Measurements from ENCODE around the gene CDKN1A. TPM values are rescaled to one million over a fixed set of nuclear protein-coding genes. Genes with fewer than 3 reads are reported as not detected.

Gene CDKN1A
- total RNA-seq, 4 donors from 2014 or later = 8.8 to 119 (median 75.8) TPM

DNA sequence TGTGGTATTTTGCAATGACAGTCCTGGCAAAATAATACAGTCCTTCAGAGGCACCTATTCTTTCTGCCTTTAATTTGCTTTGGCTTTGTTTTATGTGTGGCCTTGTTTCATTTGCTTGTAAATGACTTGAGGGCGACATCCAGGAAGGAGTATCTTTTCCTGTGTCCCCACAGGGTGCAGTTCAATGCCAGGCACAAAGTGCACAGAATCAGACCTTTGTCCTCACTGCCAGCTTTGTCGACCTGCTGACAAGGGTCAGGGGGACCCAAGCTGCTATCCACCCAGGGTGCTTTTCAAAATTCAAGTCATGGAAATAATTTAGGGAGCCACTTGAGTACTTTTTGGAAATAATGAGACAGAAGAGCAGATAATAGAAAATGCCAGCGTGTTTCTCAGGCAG, 37.0 kb upstream of the CDKN1A start:
- no peak for TF ChIP-seq CTCF (IDR thresholded peaks at IDR 0.05)
- no peak for TF ChIP-seq POLR2A (IDR thresholded peaks at IDR 0.05)
- H3K9me3 ChIP-seq = no peaks in the 10 kb centered on the region
- H3K4me1 ChIP-seq = no peaks in the 10 kb centered on the region
- no peak overlapping the region for H3K4me3 ChIP-seq
- no peaks in the 10 kb centered on the region for H3K36me3 ChIP-seq
- no peak for DNase-seq
- intact Hi-C loops (cut with DNase I; ENCODE audit: low total_unique reads) = no loop called here
- no peaks in the 10 kb centered on the region for H3K27me3 ChIP-seq
- H3K27ac ChIP-seq = no peak overlapping the region

DNA sequence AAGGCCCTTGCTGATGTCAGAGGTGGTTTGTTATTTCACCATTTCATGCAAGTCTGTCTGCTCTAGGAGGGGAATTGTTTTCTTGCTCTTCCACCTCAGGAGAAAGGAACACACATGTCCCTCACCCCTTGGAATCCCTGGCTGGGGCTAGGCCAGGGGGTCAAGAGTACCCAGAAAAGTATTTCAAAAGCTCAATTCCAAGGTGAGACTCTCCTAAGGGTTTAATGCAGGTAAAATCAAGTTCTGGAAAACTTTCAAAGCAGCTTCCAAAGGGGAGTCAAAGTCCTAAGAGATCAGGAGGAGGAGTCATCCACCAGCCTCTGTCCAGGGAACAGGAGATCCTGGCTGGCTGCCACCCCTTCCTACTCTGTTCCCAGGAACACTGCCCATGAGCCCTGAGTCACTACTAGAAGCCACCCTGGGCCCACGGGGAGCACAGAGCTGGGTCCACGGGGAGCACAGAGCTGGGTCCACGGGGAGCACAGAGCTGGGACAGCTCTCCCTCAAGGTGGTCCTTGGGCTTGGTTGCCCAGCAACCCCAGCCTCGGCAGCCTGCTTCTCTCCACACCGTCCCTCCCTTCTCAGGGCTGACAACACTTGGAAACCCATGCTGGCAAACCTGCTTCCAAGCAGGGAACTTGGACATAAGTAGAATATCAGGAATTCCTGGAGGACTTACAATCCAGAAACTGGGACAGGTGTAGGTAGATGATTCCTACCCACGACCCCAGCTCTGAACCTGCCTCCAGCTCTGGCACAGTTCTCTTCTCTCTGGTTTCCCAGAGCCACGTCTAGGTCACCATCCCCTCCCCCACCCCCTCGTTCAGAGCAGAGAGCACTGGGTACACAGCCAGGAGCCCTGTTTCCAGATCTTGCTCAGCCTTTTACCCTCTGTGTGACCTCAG, 35.3 kb upstream of the CDKN1A start:
- peak overlapping the region in 1 of 2 donors; percentile 59 for H3K27ac ChIP-seq

DNA sequence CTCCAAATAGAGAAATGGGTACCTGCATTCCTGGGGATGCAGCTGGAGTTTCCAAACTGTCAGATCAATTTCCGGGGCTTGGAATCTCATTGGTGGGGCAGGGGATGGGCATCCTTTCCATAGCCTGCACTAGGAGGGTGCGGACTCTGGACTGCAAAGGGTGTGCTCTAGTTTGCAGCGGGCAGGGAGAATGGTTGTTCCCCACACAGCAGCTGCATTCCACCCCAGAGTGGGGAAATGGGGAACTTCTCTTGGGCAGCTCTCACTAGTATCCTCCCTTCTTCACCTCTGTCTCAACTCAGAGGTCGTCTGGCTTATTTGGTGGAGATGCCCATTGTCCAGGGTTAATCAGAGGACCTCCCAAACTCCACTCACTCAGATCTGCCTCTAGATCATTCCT, 34.5 kb upstream of the CDKN1A start:
- Histone ChIP-seq H3K4me1 (no peaks in the 10 kb centered on the region), H3K9me3 (no peaks in the 10 kb centered on the region), H3K27me3 (no peaks in the 10 kb centered on the region), H3K4me3 (no peak overlapping the region), H3K27ac (no peak overlapping the region), H3K36me3 (no peaks in the 10 kb centered on the region)
- intact Hi-C loops (cut with DNase I; ENCODE audit: low total_unique reads) = no loop called here
- no peak for TF ChIP-seq POLR2A (IDR thresholded peaks at IDR 0.05)
- no peak for TF ChIP-seq CTCF (IDR thresholded peaks at IDR 0.05)
- no peak for DNase-seq

More for the DNA sequence above, 35.3 kb upstream of the CDKN1A start:
- Histone ChIP-seq H3K27me3 (no peaks in the 10 kb centered on the region), H3K9me3 (no peaks in the 10 kb centered on the region), H3K4me3 (no peak overlapping the region), H3K4me1 (no peaks in the 10 kb centered on the region), H3K36me3 (no peaks in the 10 kb centered on the region)
- no peak for TF ChIP-seq POLR2A (IDR thresholded peaks at IDR 0.05)
- no peak for TF ChIP-seq CTCF (IDR thresholded peaks at IDR 0.05)
- intact Hi-C loops (cut with DNase I; ENCODE audit: low total_unique reads) = no loop called here
- DNase-seq = peak; percentile 90 to 93

GRCh38 chr6:36649086-36649485, 29.4 kb upstream of the CDKN1A start:
- Histone ChIP-seq H3K27me3 (no peaks in the 10 kb centered on the region), H3K27ac (no peak overlapping the region), H3K4me1 (no peaks in the 10 kb centered on the region), H3K9me3 (no peaks in the 10 kb centered on the region), H3K4me3 (no peak overlapping the region), H3K36me3 (no peaks in the 10 kb centered on the region)
- TF ChIP-seq POLR2A (IDR thresholded peaks at IDR 0.05) (no peak), CTCF (IDR thresholded peaks at IDR 0.05) (no peak)
- intact Hi-C loops (cut with DNase I; ENCODE audit: low total_unique reads) = no loop called here
- no peak for DNase-seq

- TF ChIP-seq POLR2A (IDR thresholded peaks at IDR 0.05) (no peak), CTCF (IDR thresholded peaks at IDR 0.05) (no peak)
- H3K36me3 ChIP-seq = no peaks in the 10 kb centered on the region
- H3K4me1 ChIP-seq = no peaks in the 10 kb centered on the region
- no peaks in the 10 kb centered on the region for H3K27me3 ChIP-seq
- intact Hi-C loops (cut with DNase I; ENCODE audit: low total_unique reads) = no loop called here
- H3K4me3 ChIP-seq = no peak overlapping the region
- DNase-seq = no peak
- no peak overlapping the region for H3K27ac ChIP-seq
- no peaks in the 10 kb centered on the region for H3K9me3 ChIP-seq
Measured at GRCh38 chr6:36649701-36650484, 28.6 kb upstream of the CDKN1A start.

Data from uterus (tissue), 4 donors.